ENCODE data around the gene CLRN2. TPM values are rescaled to one million over a fixed set of nuclear protein-coding genes. Genes with fewer than 3 reads are reported as not detected.

CLRN2 gene
- total and polyA plus RNA-seq, 10 of the 15 experiments (the other 5 are each of a cell fraction or from before 2014, with no cell fraction given), result not detected

DNA sequence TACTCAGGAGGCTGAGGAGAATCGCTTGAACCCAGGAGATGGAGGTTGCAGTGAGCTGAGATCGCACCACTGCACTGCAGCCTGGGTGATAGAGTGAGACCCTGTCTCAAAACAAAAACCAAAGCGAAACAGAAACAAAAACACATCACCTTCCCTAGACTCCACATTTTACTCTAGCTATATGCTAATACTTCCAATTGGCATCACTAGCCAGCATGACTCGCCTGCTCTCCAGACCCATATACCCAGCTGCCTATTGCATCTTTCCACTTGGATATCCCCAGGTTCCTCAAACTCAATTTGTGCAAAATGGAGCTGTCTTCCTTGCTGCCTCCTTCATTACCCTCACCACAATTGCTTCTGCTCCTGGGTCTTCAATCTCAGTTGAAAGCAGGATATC lies 39.6 kb downstream of the CLRN2 start:
- TF ChIP-seq YY1 (IDR thresholded peaks at IDR 0.05; ENCODE audit: low read depth, low read length), result no peak
- TF ChIP-seq, protein P1, sequence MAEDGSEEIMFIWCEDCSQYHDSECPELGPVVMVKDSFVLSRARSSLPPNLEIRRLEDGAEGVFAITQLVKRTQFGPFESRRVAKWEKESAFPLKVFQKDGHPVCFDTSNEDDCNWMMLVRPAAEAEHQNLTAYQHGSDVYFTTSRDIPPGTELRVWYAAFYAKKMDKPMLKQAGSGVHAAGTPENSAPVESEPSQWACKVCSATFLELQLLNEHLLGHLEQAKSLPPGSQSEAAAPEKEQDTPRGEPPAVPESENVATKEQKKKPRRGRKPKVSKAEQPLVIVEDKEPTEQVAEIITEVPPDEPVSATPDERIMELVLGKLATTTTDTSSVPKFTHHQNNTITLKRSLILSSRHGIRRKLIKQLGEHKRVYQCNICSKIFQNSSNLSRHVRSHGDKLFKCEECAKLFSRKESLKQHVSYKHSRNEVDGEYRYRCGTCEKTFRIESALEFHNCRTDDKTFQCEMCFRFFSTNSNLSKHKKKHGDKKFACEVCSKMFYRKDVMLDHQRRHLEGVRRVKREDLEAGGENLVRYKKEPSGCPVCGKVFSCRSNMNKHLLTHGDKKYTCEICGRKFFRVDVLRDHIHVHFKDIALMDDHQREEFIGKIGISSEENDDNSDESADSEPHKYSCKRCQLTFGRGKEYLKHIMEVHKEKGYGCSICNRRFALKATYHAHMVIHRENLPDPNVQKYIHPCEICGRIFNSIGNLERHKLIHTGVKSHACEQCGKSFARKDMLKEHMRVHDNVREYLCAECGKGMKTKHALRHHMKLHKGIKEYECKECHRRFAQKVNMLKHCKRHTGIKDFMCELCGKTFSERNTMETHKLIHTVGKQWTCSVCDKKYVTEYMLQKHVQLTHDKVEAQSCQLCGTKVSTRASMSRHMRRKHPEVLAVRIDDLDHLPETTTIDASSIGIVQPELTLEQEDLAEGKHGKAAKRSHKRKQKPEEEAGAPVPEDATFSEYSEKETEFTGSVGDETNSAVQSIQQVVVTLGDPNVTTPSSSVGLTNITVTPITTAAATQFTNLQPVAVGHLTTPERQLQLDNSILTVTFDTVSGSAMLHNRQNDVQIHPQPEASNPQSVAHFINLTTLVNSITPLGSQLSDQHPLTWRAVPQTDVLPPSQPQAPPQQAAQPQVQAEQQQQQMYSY (CRISPR knock-in tag; IDR thresholded peaks at IDR 0.05), result no peak
- no peak for TF ChIP-seq KLF5 (IDR thresholded peaks at IDR 0.05; ENCODE audit: partially characterized antibody)
- no peak for TF ChIP-seq RB1 (IDR thresholded peaks at IDR 0.05; ENCODE audit: borderline replicate concordance)
- TF ChIP-seq ZNF24 (IDR thresholded peaks at IDR 0.05), result no peak
- no peak for TF ChIP-seq SIX5 (IDR thresholded peaks at IDR 0.05; ENCODE audit: low read depth, low read length, severe bottlenecking)
- no peaks in the 10 kb centered on the region for H3K79me2 ChIP-seq (ENCODE audit: control insufficient read depth, insufficient read depth, low read length)
- CTCF ChIA-PET, result interaction anchor here (0.7 to 1.7 kb wide), 5 partner anchors 8 to 256 kb away, joined by 4 to 5 read pairs (median 4); partner anchors contain the start of genes DCAF16 and NCAPG
- RAD21 ChIA-PET (ENCODE audit: unreplicated experiment), result interaction anchor here (1.2 kb wide), 1 partner anchor 16 kb away, joined by 3 read pairs; no protein-coding TSS in a partner anchor
- no peaks in the 10 kb centered on the region for H4K20me1 ChIP-seq (ENCODE audit: control insufficient read depth, insufficient read depth)
- POLR2A ChIA-PET, result interaction anchor here (0.7 to 0.9 kb wide), 2 partner anchors 10 to 17 kb away, joined by 3 read pairs; no protein-coding TSS in a partner anchor
- FAIRE-seq, result no peak
- H3K4me1 ChIP-seq (ENCODE audit: control insufficient read depth, insufficient read depth, low read length), result no peaks in the 10 kb centered on the region
- H3K9me3 ChIP-seq (replicated peaks; ENCODE audit: control insufficient read depth, insufficient read depth, low read length), result no peaks in the 10 kb centered on the region
- SMC1A ChIA-PET (ENCODE audit: uncharacterized antibody, unreplicated experiment), result interaction anchor here (1.1 to 2.6 kb wide), 3 partner anchors 17 to 81 kb away, joined by 3 to 10 read pairs (median 5); no protein-coding TSS in a partner anchor
- in situ Hi-C loops (cut with MboI), result loop anchor here (10.0 kb wide), 1 partner anchor 810 kb away; no protein-coding TSS in a partner anchor
- 62% methylated on average over 4 of the region's 4 CpGs for WGBS (ENCODE audit: insufficient coverage, insufficient replicate concordance, low lambda C conversion rate, missing lambda C conversion rate)
- no peak for DNase-seq (ENCODE audit: low read depth, low spot score)
- intact Hi-C loops (cut with micrococcal nuclease; ENCODE audit: unreplicated experiment), result no loop called here
- no peaks in the 10 kb centered on the region for H3K36me3 ChIP-seq (ENCODE audit: control insufficient read depth in 2 of 2, insufficient read depth in 2 of 2, low read length in 1 of 2)
- no peak overlapping the region for H3K9ac ChIP-seq (ENCODE audit: control insufficient read depth, insufficient read depth, low read length)
- no peak overlapping the region for H3K27ac ChIP-seq (ENCODE audit: control insufficient read depth, insufficient read depth)
- no peak overlapping the region for H3K4me3 ChIP-seq
- H2AFZ ChIP-seq (ENCODE audit: control insufficient read depth, low read depth, low read length), result no peak overlapping the region; the same call in 1 of the 2 replicates
- H3K27me3 ChIP-seq (replicated peaks in 1 of 2; ENCODE audit: control insufficient read depth in 2 of 2, insufficient read depth in 2 of 2, low read length in 1 of 2), result no peaks in the 10 kb centered on the region
- H3K4me2 ChIP-seq (ENCODE audit: control insufficient read depth, insufficient read depth), result no peak overlapping the region
- ATAC-seq, result no peak
- no TSS peak for BruUV-seq (replicated peaks)

Measured in GM12878 (cell line).